Brain microvascular endothelial cell (primary cell): ENCODE data around the gene UBE2S.

Experiments
- DNase-seq: peaks from one replicate; pipeline ENCODE4 v3.0.0-alpha.2; 2020
- H3K27ac ChIP-seq: fragments of 250-450 bp; sonication (Bioruptor Pico); 2 replicates; pipeline ENCODE4 v1.5.1; 2020; ENCODE audit warnings: mild to moderate bottlenecking, moderate library complexity
- H3K27me3 ChIP-seq: fragments of 250-450 bp; sonication (Bioruptor Pico); replicated peaks from 2 replicates; pipeline ENCODE4 v1.5.1; 2020; ENCODE audit warnings: mild to moderate bottlenecking
- H3K36me3 ChIP-seq: fragments of 250-450 bp; sonication (Bioruptor Pico); replicated peaks from 2 replicates; pipeline ENCODE4 v1.5.1; 2020; ENCODE audit warnings: mild to moderate bottlenecking
- H3K4me3 ChIP-seq: 2 replicates; pipeline ENCODE4 v1.5.1; 2011; ENCODE audit warnings: low read depth, mild to moderate bottlenecking, control low read depth, low read length, moderate library complexity
- in situ Hi-C: cut with HindIII; loops from 2 replicates; pipeline ENCODE4 v1.10.0; 2017; ENCODE audit warnings: low sequenced_read_pairs, low pct_ligation_motif_present
- TF ChIP-seq, protein P1 (sequence below): IDR thresholded peaks from 2 replicates; pipeline ENCODE4 v1.5.1; 2011; ENCODE audit warnings: low read depth, mild to moderate bottlenecking, moderate library complexity, low read length, control low read depth, inconsistent platforms; ENCODE audit errors: missing control alignments

The UBE2S gene

DNA sequence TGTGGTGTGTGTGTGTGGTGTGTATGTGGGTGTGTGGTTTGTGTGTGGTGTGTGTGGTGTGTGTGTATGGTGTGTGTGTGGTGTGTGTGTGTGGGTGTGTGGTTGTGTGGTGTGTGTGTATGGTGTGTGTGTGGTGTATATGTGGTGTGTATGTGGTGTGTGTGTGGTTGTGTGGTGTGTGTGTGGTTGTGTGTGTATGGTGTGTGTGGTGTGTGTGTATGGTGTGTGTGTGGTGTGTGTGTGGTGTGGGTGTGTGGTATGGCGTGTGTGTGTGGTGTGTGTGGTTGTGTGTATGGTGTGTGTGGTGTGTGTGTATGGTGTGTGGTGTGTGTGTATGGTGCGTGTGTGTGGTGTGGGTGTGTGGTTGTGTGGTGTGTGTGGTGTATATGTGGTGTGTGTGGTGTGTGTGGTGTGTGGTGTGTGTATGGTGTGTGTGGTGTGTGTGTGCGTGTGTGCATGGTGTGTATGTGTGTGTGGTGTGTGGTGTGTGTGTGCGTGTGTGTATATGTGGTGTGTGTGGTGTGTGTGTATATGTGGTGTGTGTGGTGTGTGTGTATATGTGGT lies 26.9 kb upstream of the UBE2S start:
- in situ Hi-C loops: no loop called here

DNA sequence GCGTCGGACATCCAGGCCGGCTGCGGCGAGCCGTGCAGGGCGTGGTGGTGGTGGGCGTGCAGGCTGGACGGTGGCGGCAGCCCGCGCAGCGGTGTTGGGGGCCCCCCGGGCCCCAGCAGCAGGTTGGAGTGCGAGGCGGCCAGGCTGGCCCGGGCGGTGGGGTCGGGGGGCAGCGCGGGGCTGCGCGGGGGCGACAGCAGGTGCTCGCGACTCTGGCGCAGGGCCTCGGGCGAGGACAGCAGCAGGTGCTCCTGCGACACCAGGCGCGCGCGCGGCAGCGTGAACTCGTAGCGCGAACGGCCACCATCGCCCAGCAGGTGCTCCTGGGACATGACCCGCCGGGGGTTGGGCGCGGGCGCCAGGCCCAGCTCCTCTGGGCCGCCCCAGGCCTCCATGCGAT lies 25.7 kb upstream of the UBE2S start:
- TF ChIP-seq, protein P1, sequence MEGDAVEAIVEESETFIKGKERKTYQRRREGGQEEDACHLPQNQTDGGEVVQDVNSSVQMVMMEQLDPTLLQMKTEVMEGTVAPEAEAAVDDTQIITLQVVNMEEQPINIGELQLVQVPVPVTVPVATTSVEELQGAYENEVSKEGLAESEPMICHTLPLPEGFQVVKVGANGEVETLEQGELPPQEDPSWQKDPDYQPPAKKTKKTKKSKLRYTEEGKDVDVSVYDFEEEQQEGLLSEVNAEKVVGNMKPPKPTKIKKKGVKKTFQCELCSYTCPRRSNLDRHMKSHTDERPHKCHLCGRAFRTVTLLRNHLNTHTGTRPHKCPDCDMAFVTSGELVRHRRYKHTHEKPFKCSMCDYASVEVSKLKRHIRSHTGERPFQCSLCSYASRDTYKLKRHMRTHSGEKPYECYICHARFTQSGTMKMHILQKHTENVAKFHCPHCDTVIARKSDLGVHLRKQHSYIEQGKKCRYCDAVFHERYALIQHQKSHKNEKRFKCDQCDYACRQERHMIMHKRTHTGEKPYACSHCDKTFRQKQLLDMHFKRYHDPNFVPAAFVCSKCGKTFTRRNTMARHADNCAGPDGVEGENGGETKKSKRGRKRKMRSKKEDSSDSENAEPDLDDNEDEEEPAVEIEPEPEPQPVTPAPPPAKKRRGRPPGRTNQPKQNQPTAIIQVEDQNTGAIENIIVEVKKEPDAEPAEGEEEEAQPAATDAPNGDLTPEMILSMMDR: no peak
- Histone ChIP-seq H3K27me3 (peaks cover 12% of the 10 kb centered on the region), H3K4me3 (no peak overlapping the region), H3K27ac (no peak overlapping the region), H3K36me3 (no peaks in the 10 kb centered on the region)
- DNase-seq: no peak
- in situ Hi-C loops: no loop called here

More for the DNA sequence above, 26.9 kb upstream of the UBE2S start:
- TF ChIP-seq, protein P1: no peak
- Histone ChIP-seq H3K27ac (no peak overlapping the region), H3K27me3 (peaks cover 17% of the 10 kb centered on the region), H3K4me3 (no peak overlapping the region), H3K36me3 (no peaks in the 10 kb centered on the region)
- no peak for DNase-seq

- Histone ChIP-seq H3K4me3 (no peak overlapping the region), H3K27me3 (peaks cover 12% of the 10 kb centered on the region), H3K27ac (no peak overlapping the region), H3K36me3 (no peaks in the 10 kb centered on the region)
- TF ChIP-seq, protein P1: no peak
- DNase-seq: no peak
- in situ Hi-C loops: no loop called here
These were observed 24.8 kb upstream of the UBE2S start for GRCh38 chr19:55432241-55432959.

- in situ Hi-C loops: no loop called here
- peaks cover 12% of the 10 kb centered on the region for H3K27me3 ChIP-seq
- no peak overlapping the region for H3K4me3 ChIP-seq
- TF ChIP-seq, protein P1: no peak
- DNase-seq: no peak
- no peak overlapping the region for H3K27ac ChIP-seq
- no peaks in the 10 kb centered on the region for H3K36me3 ChIP-seq
These were observed 23.6 kb upstream of the UBE2S start for GRCh38 chr19:55431183-55431582.

DNA sequence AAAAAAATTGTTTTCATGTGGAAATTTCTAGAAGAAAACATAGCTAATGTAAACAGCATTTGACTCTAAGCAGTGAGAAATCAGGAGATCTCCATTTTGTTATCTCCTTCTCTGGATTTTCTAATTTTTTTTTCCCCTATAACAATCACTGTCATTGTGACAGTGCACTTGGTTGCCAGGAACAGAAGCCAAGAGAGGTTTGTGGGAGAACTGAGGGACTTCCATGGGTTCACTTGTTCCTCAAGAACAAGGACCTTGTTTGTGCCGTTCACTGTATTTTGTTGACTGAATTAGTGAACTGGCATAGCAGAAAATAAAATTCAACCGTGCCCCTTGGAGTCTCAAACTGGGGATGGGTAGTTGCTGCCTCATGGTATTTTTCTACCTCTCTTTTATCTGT lies 18.5 kb upstream of the UBE2S start:
- TF ChIP-seq, protein P1: no peak
- no peak overlapping the region for H3K4me3 ChIP-seq
- in situ Hi-C loops: no loop called here

More for the DNA sequence above, 18.5 kb upstream of the UBE2S start:
- DNase-seq: no peak
- no peaks in the 10 kb centered on the region for H3K27me3 ChIP-seq
- H3K36me3 ChIP-seq: no peaks in the 10 kb centered on the region
- H3K27ac ChIP-seq: no peak overlapping the region
